ENCODE measurements around the gene OCSTAMP. TPM values are rescaled to one million over a fixed set of nuclear protein-coding genes. Genes with fewer than 3 reads are reported as not detected.

The OCSTAMP gene
- total and polyA plus RNA-seq, 12 donors, result 0.16 to 0.17 TPM; not detected in 10

DNA sequence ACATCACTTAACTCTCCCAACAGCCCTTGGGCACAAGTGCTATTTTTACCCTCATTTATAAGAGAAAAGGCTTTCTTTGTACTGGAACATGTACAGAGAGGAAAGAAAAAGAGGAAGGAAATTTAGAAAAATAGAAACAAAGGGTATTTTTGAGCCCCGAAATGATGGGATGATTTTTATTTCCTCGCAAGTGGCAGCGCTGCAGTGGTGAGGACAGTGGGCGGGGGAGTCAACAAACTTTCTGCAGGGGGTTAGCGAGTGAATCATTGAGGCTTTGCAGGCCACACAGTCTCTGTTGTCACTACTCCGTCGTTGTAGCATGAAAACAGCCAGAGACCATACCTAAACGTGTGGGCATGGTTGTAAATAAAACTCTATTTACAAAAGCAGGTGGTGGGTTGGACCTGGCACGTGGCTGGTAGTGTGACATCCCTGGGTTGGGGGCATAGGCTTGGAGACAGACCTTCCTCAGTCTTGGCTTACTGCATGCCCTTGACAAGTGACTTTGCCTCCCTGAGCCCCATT is 25.5 kb upstream of the OCSTAMP start:
- Histone ChIP-seq H3K4me3 (no peak overlapping the region), H3K4me1 (replicated peaks in 1 of 2) (no peaks in the 10 kb centered on the region), H3K36me3 (replicated peaks in 1 of 2) (no peaks in the 10 kb centered on the region), H3K27ac (no peak overlapping the region), H3K9me3 (replicated peaks in 1 of 3) (no peaks in the 10 kb centered on the region), H3K27me3 (no peaks in the 10 kb centered on the region)
- TF ChIP-seq, protein P1, sequence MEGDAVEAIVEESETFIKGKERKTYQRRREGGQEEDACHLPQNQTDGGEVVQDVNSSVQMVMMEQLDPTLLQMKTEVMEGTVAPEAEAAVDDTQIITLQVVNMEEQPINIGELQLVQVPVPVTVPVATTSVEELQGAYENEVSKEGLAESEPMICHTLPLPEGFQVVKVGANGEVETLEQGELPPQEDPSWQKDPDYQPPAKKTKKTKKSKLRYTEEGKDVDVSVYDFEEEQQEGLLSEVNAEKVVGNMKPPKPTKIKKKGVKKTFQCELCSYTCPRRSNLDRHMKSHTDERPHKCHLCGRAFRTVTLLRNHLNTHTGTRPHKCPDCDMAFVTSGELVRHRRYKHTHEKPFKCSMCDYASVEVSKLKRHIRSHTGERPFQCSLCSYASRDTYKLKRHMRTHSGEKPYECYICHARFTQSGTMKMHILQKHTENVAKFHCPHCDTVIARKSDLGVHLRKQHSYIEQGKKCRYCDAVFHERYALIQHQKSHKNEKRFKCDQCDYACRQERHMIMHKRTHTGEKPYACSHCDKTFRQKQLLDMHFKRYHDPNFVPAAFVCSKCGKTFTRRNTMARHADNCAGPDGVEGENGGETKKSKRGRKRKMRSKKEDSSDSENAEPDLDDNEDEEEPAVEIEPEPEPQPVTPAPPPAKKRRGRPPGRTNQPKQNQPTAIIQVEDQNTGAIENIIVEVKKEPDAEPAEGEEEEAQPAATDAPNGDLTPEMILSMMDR (IDR thresholded peaks at IDR 0.05), result no peak
- TF ChIP-seq POLR2A (IDR thresholded peaks at IDR 0.05), result no peak
- no peak for DNase-seq
- intact Hi-C loops (cut with DNase I), result no loop called here
- 64 to 70% (median 66%) methylated on average over 9 of the region's 9 CpGs for WGBS, 4 donors

DNA sequence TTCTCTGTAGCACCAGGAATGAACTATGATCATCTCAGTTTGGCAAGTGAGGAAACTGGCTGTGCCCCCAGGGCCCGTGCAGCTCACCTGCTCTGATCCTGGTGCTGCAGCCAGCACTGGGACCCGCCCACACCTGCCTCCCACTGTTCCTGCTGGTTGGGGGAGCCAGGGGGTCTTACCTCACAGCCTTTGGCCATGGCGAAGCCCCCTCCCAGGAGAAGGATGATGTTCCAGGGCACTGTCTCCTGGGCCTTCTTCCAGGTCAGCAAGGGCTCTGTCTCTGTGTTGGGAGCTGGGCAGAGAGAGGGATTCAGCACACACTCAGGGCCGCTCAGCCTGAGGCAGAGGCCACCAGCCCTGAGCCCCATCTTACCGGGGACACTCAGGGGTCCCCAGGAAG is 24.9 kb upstream of the OCSTAMP start:
- no peak for TF ChIP-seq POLR2A (IDR thresholded peaks at IDR 0.05)
- TF ChIP-seq, protein P1 (IDR thresholded peaks at IDR 0.05), result no peak
- WGBS, 4 donors, result 74 to 91% (median 87%) methylated on average over 4 to 5 of the region's 5 CpGs

DNA sequence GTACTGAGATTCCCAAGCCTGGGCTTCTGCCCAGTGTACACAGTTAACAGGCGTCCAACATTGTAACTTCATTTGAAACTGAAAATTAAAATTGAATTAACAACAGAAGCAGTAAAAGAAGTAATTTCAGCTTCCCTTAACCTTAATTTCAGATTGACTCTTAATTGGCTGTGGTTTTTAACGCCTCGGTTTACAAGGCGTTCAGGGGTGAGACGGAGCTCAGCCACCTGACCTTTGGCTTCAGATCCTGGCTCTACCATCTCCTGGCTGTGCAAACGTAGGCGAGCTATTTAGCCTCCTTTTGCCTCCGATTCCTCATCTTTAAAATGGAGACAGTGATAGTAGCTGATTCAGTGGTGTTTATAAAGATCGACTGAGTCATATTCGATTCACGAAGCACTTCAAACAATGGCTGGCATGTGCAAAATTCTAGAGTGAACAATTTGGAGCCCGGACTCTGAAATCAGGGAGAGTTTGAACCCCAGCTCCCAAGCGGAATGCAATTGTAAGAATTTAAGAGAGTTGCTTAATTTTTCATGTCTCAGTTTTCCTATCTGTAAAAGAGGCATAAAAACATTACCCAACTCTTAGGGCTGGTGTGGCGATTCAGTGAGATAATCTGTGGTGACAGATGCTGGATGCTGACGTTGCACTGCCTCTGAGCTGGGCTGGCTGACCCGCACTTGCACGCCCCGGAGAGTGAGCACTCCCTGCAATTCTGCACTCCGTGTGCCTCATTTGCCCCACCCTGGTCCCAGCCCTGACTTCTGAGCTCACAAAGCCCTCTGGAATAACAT is 23.5 kb upstream of the OCSTAMP start:
- Histone ChIP-seq H3K9me3 (replicated peaks in 1 of 3) (no peaks in the 10 kb centered on the region), H3K27ac (no peak overlapping the region), H3K4me3 (no peak overlapping the region), H3K27me3 (no peaks in the 10 kb centered on the region), H3K36me3 (replicated peaks in 1 of 2) (no peaks in the 10 kb centered on the region), H3K4me1 (replicated peaks in 1 of 2) (no peaks in the 10 kb centered on the region)
- intact Hi-C loops (cut with DNase I), result no loop called here
- WGBS, 4 donors, result 79 to 85% (median 82%) methylated on average over 15 to 19 of the region's 19 CpGs
- no peak for DNase-seq
- no peak for TF ChIP-seq POLR2A (IDR thresholded peaks at IDR 0.05)
- TF ChIP-seq, protein P1 (IDR thresholded peaks at IDR 0.05), result no peak

More for the DNA sequence above, 24.9 kb upstream of the OCSTAMP start:
- Histone ChIP-seq H3K4me3 (no peak overlapping the region), H3K27me3 (no peaks in the 10 kb centered on the region), H3K4me1 (replicated peaks in 1 of 2) (no peaks in the 10 kb centered on the region), H3K9me3 (replicated peaks in 1 of 3) (no peaks in the 10 kb centered on the region), H3K27ac (no peak overlapping the region), H3K36me3 (replicated peaks in 1 of 2) (no peaks in the 10 kb centered on the region)
- DNase-seq, result no peak
- intact Hi-C loops (cut with DNase I), result no loop called here

DNA sequence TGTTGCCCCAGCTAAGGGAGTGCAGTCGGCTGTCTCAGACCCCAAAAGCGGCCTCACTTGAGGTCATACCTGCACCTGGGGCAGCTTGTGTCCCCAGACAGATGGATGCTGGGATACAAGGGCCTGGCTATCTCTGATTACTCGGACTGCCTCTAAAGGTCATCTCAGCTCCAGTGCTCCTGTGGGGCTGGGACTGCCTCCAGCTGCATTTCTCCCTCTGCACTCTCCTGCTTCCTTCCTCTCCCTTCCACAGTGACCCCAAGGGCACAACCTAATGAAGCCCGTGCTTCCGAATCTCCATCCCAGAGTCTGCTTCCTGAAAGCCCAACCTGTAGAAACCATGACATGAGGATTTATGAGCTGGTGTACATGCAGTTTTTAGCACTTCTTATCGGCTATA is 22.8 kb upstream of the OCSTAMP start:
- intact Hi-C loops (cut with DNase I), result no loop called here
- Histone ChIP-seq H3K27me3 (no peaks in the 10 kb centered on the region), H3K4me1 (replicated peaks in 1 of 2) (no peaks in the 10 kb centered on the region), H3K36me3 (replicated peaks in 1 of 2) (no peaks in the 10 kb centered on the region), H3K27ac (no peak overlapping the region), H3K9me3 (replicated peaks in 1 of 3) (no peaks in the 10 kb centered on the region), H3K4me3 (no peak overlapping the region)
- peak in 1 of 7 donors; percentile 24 for DNase-seq
- WGBS, 4 donors, result 56 to 60% (median 57%) methylated on average over 6 of the region's 6 CpGs
- TF ChIP-seq, protein P1 (IDR thresholded peaks at IDR 0.05), result no peak
- TF ChIP-seq POLR2A (IDR thresholded peaks at IDR 0.05), result no peak

Measured in adrenal gland (tissue), 12 donors.